K562 (cell line): ENCODE data around the gene NTRK2. TPM values are rescaled to one million over a fixed set of nuclear protein-coding genes. Genes with fewer than 3 reads are reported as not detected.
A peak's percentile ranks its signal among the peaks of the same experiment; 100 is the strongest.

Source experiments
- ATAC-seq: fragments of 200-7000 bp; cut with Tn5 transposase; 3 replicates; pipeline ENCODE4 v1.9.1; 2020; ENCODE audit warnings: moderate library complexity
- BruUV-seq: library from RNA; stranded (reverse); fragments of 400-500 nt; replicated peaks from 2 replicates; lab custom pipeline; 2021; lab: Mats Ljungman, UMichigan
- CTCF ChIA-PET: fragments of 300-600 bp; formaldehyde crosslinking; extraction: SDS; loops from one replicate; lab custom pipeline; 2021; ENCODE audit warnings: low intra/inter-chr PET ratio; lab: Yijun Ruan, JAX
- POLR2A ChIA-PET: fragments of 300-600, 350-650 bp; sonication (Branson Sonifier 250); formaldehyde crosslinking; extraction: SDS; loops from one replicate; lab custom pipeline; 2021; ENCODE audit warnings: antibody characterized with exemption, inconsistent platforms; lab: Yijun Ruan, JAX
- DNase-seq, 4 experiments: peaks; one replicate each; pipeline versions ENCODE4 v3.0.0 to v3.0.0-alpha.2; 2011 to 2018; ENCODE audit warnings: low spot score in 3 of 4, mixed read lengths in 3 of 4; ENCODE audit errors: extremely low read depth in 1 of 4
- FAIRE-seq: peaks from 2 replicates; lab custom pipeline; 2011; peaks lifted over from hg19 to GRCh38; lab: Jason Lieb, UNC
- H2AFZ ChIP-seq: 2 replicates; pipeline ENCODE4 v1.6.0; 2011; ENCODE audit warnings: low read depth, low read length, control low read depth, inconsistent platforms
- H3K27ac ChIP-seq: fragments of 200-600 bp; 3 replicates; pipeline ENCODE4 v1.8.0; 2011; ENCODE audit warnings: low read depth, mild to moderate bottlenecking, control low read depth, inconsistent platforms, low read length, moderate library complexity, mixed read lengths; ENCODE audit errors: extremely low read depth
- H3K27me3 ChIP-seq, 2 experiments: fragments of 300-600 bp in 1 of 2; 2 replicates in 1 of 2; 3 replicates in 1 of 2; pipeline versions ENCODE4 v1.6.0 to v1.8.0; 2011; ENCODE audit warnings: inconsistent platforms in 2 of 2, low read length in 2 of 2, mild to moderate bottlenecking in 1 of 2, mixed read lengths in 1 of 2, moderate library complexity in 1 of 2; ENCODE audit not compliant: control insufficient read depth in 2 of 2, insufficient read depth in 2 of 2
- H3K36me3 ChIP-seq: fragments of 300-600 bp; 3 replicates; pipeline ENCODE4 v1.8.0; 2011; ENCODE audit warnings: mild to moderate bottlenecking, low read length, inconsistent platforms; ENCODE audit not compliant: control insufficient read depth, insufficient read depth
- H3K4me1 ChIP-seq, 2 experiments: fragments of 200-600 bp in 1 of 2; replicated peaks in 1 of 2; 2 replicates in 1 of 2; 3 replicates in 1 of 2; pipeline versions ENCODE4 v1.5.1 to v1.8.0; 2011; ENCODE audit warnings: inconsistent platforms in 2 of 2, low read length in 2 of 2, mild to moderate bottlenecking in 1 of 2, mixed read lengths in 1 of 2, moderate library complexity in 1 of 2; ENCODE audit not compliant: control insufficient read depth in 2 of 2, insufficient read depth in 2 of 2
- H3K4me2 ChIP-seq: 2 replicates; pipeline ENCODE4 v1.6.1; 2011; ENCODE audit warnings: low read length, control low read depth, inconsistent platforms, mixed read lengths; ENCODE audit not compliant: insufficient read depth
- H3K4me3 ChIP-seq: fragments of 200-600 bp; sonication (generic), shearing (Covaris generic); 2 replicates; pipeline ENCODE4 v1.5.1; 2016; ENCODE audit warnings: control low read depth, inconsistent platforms
- H3K79me2 ChIP-seq: fragments of 200-600 bp; 3 replicates; pipeline ENCODE4 v1.8.0; 2011; ENCODE audit warnings: low read length, inconsistent platforms; ENCODE audit not compliant: control insufficient read depth, insufficient read depth
- H3K9ac ChIP-seq, 2 experiments: 2 replicates each; pipeline versions ENCODE4 v1.6.0 to v1.6.1; 2011; ENCODE audit warnings: low read depth in 2 of 2, low read length in 2 of 2, control low read depth in 1 of 2, inconsistent platforms in 1 of 2, mild to moderate bottlenecking in 1 of 2, mixed read lengths in 1 of 2; ENCODE audit not compliant: insufficient read depth in 1 of 2
- H3K9me1 ChIP-seq: one replicate; pipeline ENCODE4 v1.6.0; 2011; ENCODE audit warnings: inconsistent platforms, mild to moderate bottlenecking, low read length, moderate library complexity; ENCODE audit not compliant: control insufficient read depth, insufficient read depth
- H3K9me3 ChIP-seq: replicated peaks from 2 replicates; pipeline ENCODE4 v1.5.1; 2011; ENCODE audit warnings: low read depth, low read length, inconsistent platforms; ENCODE audit not compliant: control insufficient read depth, insufficient read depth
- H4K20me1 ChIP-seq: replicated peaks from 2 replicates; pipeline ENCODE4 v1.6.1; 2011; ENCODE audit warnings: low read length, inconsistent platforms, mixed read lengths; ENCODE audit not compliant: control insufficient read depth, insufficient read depth
- CXXC5 ChIP-seq: fragments of 250-450 bp; sonication (Bioruptor Pico); IDR thresholded peaks from 2 replicates; pipeline ENCODE4 v1.8.0; 2022; ENCODE audit warnings: inconsistent platforms, mild to moderate bottlenecking, moderate library complexity
- HNRNPUL1 ChIP-seq: fragments of 200-400 bp; formaldehyde crosslinking; IDR thresholded peaks from 2 replicates; pipeline ENCODE4 v1.6.1; 2017; ENCODE audit warnings: low read length
- KDM1A ChIP-seq, 2 experiments: fragments of 450-650 bp; IDR thresholded peaks; 2 replicates each; pipeline ENCODE4 v1.6.1; 2016; ENCODE audit warnings: mild to moderate bottlenecking in 2 of 2
- KLF1 ChIP-seq: fragments of 450-650 bp; IDR thresholded peaks from 2 replicates; pipeline ENCODE4 v1.6.1; 2016; ENCODE audit warnings: missing genetic modification characterization, missing compliant biosample characterization
- L3MBTL2 ChIP-seq: fragments of 450-650 bp; IDR thresholded peaks from 2 replicates; pipeline ENCODE4 v1.6.1; 2016; ENCODE audit warnings: mild to moderate bottlenecking, moderate library complexity
- NFATC3 ChIP-seq: fragments of 450-650 bp; IDR thresholded peaks from 2 replicates; pipeline ENCODE4 v1.6.1; 2017; ENCODE audit warnings: mild to moderate bottlenecking
- NFIC ChIP-seq: fragments of 450-650 bp; IDR thresholded peaks from 2 replicates; pipeline ENCODE4 v1.6.1; 2017; ENCODE audit warnings: mild to moderate bottlenecking, inconsistent platforms
- WGBS: fragments of 100-300 bp; shearing (Covaris generic); methylation state at CpG from one replicate; pipeline ENCODE4 v1.1.6; 2016; ENCODE audit warnings: low coverage, mixed read lengths; ENCODE audit not compliant: insufficient coverage; ENCODE audit errors: missing lambda C conversion rate; 5-methylcytosine and 5-hydroxymethylcytosine counted together
- in situ Hi-C: fragments of 300-500 bp; cut with MboI; formaldehyde crosslinking; loops from 4 replicates; pipeline ENCODE4 v1.15.0; 2018; ENCODE audit warnings: inconsistent platforms, mixed read lengths
- intact Hi-C: fragments of 100-400 bp; cut with micrococcal nuclease; formaldehyde crosslinking; loops from 2 replicates; pipeline ENCODE4 v1.14.2; 2022
- polyA plus RNA-seq, 8 experiments: library from polyadenylated mRNA; depleted of rRNA in 4 of 8; stranded (reverse) in 5 of 8; unstranded in 3 of 8; fragments of >200 nt; fragmentation: Nextera tagmentation in 2 of 8; fragmentation: Illumina TruSeq in 1 of 8; extraction: Ambion mirVana in 2 of 8; extraction: Trizol in 1 of 8; gene quantifications; 2 replicates each; pipeline versions ENCODE4 v1.2.1 to v1.2.3, GENCODE V29; 2011 to 2014; ENCODE audit warnings: inconsistent platforms in 1 of 8, missing spikeins in 1 of 8
- total RNA-seq, 7 experiments: library from RNA; depleted of rRNA in 6 of 7; stranded (reverse); fragments of >200 nt in 6 of 7; fragmentation: Illumina TruSeq in 2 of 7; extraction: Trizol in 2 of 7; gene quantifications; 2 replicates each; pipeline versions ENCODE4 v1.2.1 to v1.2.3, GENCODE V29; 2011 to 2021; ENCODE audit warnings: low replicate concordance in 1 of 7
- TF ChIP-seq, protein P1 (sequence below): fragments of 450-650 bp; IDR thresholded peaks from 2 replicates; pipeline ENCODE4 v1.6.1; 2016
- TF ChIP-seq, protein P2 (sequence below), 2 experiments: fragments of 450-650 bp in 1 of 2; sonication (generic) in 1 of 2; formaldehyde crosslinking in 1 of 2; IDR thresholded peaks in 1 of 2; conservative IDR thresholded peaks in 1 of 2; 2 replicates each; pipeline versions ENCODE4 v1.6.1 to v1.8.1; 2016 to 2023; ENCODE audit warnings: mild to moderate bottlenecking in 2 of 2, moderate library complexity in 2 of 2, inconsistent platforms in 1 of 2, missing genetic modification reagents in 1 of 2

Gene NTRK2
- total and polyA plus RNA-seq, 9 of the 15 experiments (the other 6 are each of a cell fraction or from before 2014, with no cell fraction given): not detected

- Histone ChIP-seq H3K36me3 (no peaks in the 10 kb centered on the region), H3K79me2 (no peaks in the 10 kb centered on the region), H3K27ac (no peak overlapping the region), H3K4me1 (no peaks in the 10 kb centered on the region), H3K9me3 (no peaks in the 10 kb centered on the region), H3K4me3 (no peak overlapping the region)
- CTCF ChIA-PET: no interaction called here
- BruUV-seq: no TSS peak
- no peak for DNase-seq
- TF ChIP-seq KLF1 (tag): no peak
- no peak for TF ChIP-seq KDM1A (IDR thresholded peaks at IDR 0.05)
- TF ChIP-seq L3MBTL2: no peak
- TF ChIP-seq CXXC5 (CRISPR knock-in tag): no peak
- TF ChIP-seq NFATC3: no peak
- peak; percentile 26; the same call in 1 of the 2 replicates for TF ChIP-seq NFIC
- TF ChIP-seq, protein P1, sequence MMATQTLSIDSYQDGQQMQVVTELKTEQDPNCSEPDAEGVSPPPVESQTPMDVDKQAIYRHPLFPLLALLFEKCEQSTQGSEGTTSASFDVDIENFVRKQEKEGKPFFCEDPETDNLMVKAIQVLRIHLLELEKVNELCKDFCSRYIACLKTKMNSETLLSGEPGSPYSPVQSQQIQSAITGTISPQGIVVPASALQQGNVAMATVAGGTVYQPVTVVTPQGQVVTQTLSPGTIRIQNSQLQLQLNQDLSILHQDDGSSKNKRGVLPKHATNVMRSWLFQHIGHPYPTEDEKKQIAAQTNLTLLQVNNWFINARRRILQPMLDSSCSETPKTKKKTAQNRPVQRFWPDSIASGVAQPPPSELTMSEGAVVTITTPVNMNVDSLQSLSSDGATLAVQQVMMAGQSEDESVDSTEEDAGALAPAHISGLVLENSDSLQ: no peak
- TF ChIP-seq, protein P2, sequence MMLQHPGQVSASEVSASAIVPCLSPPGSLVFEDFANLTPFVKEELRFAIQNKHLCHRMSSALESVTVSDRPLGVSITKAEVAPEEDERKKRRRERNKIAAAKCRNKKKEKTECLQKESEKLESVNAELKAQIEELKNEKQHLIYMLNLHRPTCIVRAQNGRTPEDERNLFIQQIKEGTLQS (IDR thresholded peaks at IDR 0.05): no peak
- TF ChIP-seq, protein P2 (CRISPR knock-in tag; conservative IDR thresholded peaks at IDR 0.05): no peak
- no peak for TF ChIP-seq HNRNPUL1
- TF ChIP-seq, all 486 proteins: peak for 1
- no peak overlapping the region for H3K9ac ChIP-seq
- POLR2A ChIA-PET: no interaction called here
- 0% methylated on average over 5 of the region's 5 CpGs for WGBS
- intact Hi-C loops: no loop called here
- in situ Hi-C loops: no loop called here
- no peak overlapping the region for H3K4me2 ChIP-seq
- no peaks in the 10 kb centered on the region for H3K9me1 ChIP-seq
- FAIRE-seq (no peak), ATAC-seq (no peak)
- no peak overlapping the region for H2AFZ ChIP-seq
- H4K20me1 ChIP-seq: no peaks in the 10 kb centered on the region
- H3K27me3 ChIP-seq: no peaks in the 10 kb centered on the region
Measured at GRCh38 chr9:84677080-84677479, 7.6 kb downstream of the NTRK2 start.
